Skin of body (tissue), 2 donors: ENCODE measurements around the gene RNF11. TPM values are rescaled to one million over a fixed set of nuclear protein-coding genes. Genes with fewer than 3 reads are reported as not detected.

Experiments
- DNase-seq: peaks from one replicate; lab custom pipeline; 2025; lab: John Stamatoyannopoulos, UW
- total RNA-seq: library from RNA; depleted of rRNA; stranded (reverse); fragments of >200 nt; gene quantifications from one replicate; pipeline ENCODE4 v1.2.3, GENCODE V29; 2014

Gene RNF11
- total RNA-seq, 1 donor from 2014 or later: 85.1 TPM

- DNase-seq: no peak
These were observed 75.8 kb downstream of the RNF11 start for GRCh38 chr1:51311826-51312225.

- DNase-seq: no peak
These were observed 76.6 kb downstream of the RNF11 start for GRCh38 chr1:51312718-51313117.

GRCh38 chr1:51313268-51313852 is 77.3 kb downstream of the RNF11 start:
- no peak for DNase-seq

GRCh38 chr1:51313961-51314777 is 78.1 kb downstream of the RNF11 start:
- peak; percentile 13 for DNase-seq

- DNase-seq: no peak
These were observed 78.9 kb downstream of the RNF11 start for GRCh38 chr1:51314974-51315373.

GRCh38 chr1:51316113-51316845 is 80.2 kb downstream of the RNF11 start:
- no peak for DNase-seq

- DNase-seq: no peak
These were observed 80.7 kb downstream of the RNF11 start for GRCh38 chr1:51316846-51317120.

- DNase-seq: no peak
These were observed 81.7 kb downstream of the RNF11 start for GRCh38 chr1:51317798-51318197.

- DNase-seq: no peak
These were observed 85.2 kb downstream of the RNF11 start for GRCh38 chr1:51320967-51321923.

GRCh38 chr1:51321924-51322280 is 85.8 kb downstream of the RNF11 start:
- DNase-seq: no peak

- DNase-seq: no peak
These were observed 86.5 kb downstream of the RNF11 start for GRCh38 chr1:51322417-51323101.

Other genes starting within 250 kb of the RNF11 start
- gene C1orf185, start 134.0 kb upstream of the RNF11 start, total RNA-seq: not detected
- 4.9 TPM for gene TTC39A, start 94.3 kb downstream of the RNF11 start, total RNA-seq